KOPT-K1 (cell line): ENCODE measurements around the gene NSUN5.
"Not testable (repeated sequence)": the region's sequence is repeated elsewhere in the genome, so short reads cannot be mapped to it uniquely, and the experiment has no call there.

Experiments used
- H3K27ac ChIP-seq: fragments of 200-600 bp; sonication (generic); 2 replicates; pipeline ENCODE4 v1.5.1; 2016; ENCODE audit warnings: antibody characterized with exemption, mild to moderate bottlenecking, low read depth, low read length; ENCODE audit not compliant: poor library complexity, severe bottlenecking
- H3K36me3 ChIP-seq: fragments of 200-600 bp; sonication (generic); 2 replicates; pipeline ENCODE4 v1.5.1; 2017; ENCODE audit warnings: antibody characterized with exemption, mild to moderate bottlenecking, low read length, moderate library complexity; ENCODE audit not compliant: insufficient read depth
- H3K9me3 ChIP-seq: fragments of 200-600 bp; sonication (generic); 2 replicates; pipeline ENCODE4 v1.5.1; 2017; ENCODE audit warnings: antibody characterized with exemption, low read length, mild to moderate bottlenecking; ENCODE audit not compliant: insufficient read depth, poor library complexity, severe bottlenecking

The NSUN5 gene

DNA sequence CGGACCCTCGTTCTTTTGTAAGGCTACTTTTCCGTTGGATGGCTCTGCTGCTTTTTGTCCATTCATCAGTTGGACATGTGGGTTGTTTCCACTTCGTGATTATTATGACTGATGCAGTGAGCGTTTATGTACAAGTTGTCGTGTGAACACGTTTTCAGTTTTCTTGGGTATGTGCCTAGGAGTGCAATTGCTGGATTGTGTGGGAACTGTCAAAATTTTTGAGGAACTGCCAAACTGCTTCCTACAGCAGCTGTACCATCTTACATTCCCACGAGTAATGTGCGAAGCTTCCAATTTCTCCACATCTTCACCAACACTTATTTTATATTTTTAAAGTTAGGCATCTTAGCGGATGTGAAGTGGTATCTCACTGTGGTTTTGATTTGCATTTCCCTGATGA lies 29.7 kb upstream of the NSUN5 start:
- no peak overlapping the region for H3K27ac ChIP-seq
- H3K36me3 ChIP-seq = no peaks in the 10 kb centered on the region
- H3K9me3 ChIP-seq = no peaks in the 10 kb centered on the region

DNA sequence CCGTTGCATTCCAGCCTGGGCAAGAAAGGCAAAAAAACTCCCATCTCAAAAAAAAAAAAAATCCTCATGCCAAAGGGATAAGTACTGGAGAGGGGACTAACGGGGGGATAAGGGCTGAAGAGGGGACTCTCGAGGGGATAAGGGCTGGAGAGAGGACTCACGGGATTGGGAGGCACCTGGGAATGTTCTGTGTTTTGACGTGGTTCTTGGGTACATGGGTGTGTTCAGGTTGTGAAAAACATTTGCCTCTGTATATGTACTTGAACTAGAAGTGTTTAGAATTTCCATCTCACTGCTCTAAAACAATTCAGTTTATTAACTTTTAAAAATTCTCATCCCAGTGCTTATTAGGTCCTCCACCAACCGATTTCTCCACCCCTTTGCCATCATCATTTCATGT lies 23.8 kb upstream of the NSUN5 start:
- Histone ChIP-seq H3K36me3 (no peaks in the 10 kb centered on the region), H3K27ac (no peak overlapping the region), H3K9me3 (no peaks in the 10 kb centered on the region)

DNA sequence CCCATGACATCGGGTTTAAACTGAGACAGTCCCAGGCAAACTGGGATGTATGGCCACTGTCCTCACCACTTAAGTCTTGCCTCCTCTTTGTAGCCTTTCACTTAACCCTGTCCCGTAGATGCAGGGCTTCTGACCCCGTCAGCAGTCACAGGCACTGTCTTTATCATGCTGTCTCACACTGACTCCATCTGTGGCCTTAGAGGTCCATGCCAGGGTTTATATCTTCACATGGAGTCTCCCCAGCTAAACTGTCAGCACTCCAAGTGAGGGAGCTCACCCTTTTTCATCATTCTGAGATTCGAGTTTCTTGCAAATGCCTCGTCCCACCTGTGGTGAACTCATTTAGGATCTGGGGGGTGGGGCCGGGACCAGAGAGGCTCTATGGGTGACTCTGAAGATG lies 22.1 kb upstream of the NSUN5 start:
- H3K27ac ChIP-seq = no peak overlapping the region
- H3K9me3 ChIP-seq = no peaks in the 10 kb centered on the region
- no peaks in the 10 kb centered on the region for H3K36me3 ChIP-seq

DNA sequence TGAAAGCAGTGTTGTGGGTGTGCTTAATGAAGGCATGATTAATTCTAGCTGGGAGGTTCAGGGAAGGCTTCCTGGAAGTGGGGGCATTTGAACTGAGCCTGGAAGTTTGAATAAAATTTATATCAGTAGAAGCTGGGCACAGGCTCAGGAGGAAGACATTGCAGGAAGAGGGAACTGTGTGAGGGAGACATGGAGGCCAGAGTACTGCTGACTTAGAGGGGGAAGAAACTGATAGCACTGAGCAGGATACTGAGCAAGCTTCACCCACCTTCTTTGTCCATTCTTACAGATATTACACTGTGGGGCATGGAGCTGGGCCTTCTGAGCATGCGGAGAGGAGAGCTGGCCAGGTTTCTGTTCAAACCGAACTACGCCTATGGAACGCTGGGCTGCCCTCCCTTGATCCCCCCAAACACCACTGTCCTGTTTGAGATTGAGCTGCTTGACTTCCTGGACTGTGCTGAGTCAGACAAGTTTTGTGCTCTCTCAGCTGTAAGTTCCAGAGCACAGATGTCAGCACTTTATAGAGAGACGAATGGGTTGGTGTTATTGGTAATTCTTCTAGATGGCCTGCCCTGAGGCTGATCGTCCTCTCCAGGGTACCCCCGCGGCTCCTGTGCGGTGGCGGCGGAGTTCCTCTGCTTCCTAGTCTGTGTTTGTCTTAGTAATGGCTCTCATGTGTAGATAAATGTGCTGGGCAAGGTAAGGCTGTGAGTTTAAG lies 21.4 kb upstream of the NSUN5 start:
- H3K36me3 ChIP-seq = no peaks in the 10 kb centered on the region
- H3K27ac ChIP-seq = no peak overlapping the region
- no peaks in the 10 kb centered on the region for H3K9me3 ChIP-seq

DNA sequence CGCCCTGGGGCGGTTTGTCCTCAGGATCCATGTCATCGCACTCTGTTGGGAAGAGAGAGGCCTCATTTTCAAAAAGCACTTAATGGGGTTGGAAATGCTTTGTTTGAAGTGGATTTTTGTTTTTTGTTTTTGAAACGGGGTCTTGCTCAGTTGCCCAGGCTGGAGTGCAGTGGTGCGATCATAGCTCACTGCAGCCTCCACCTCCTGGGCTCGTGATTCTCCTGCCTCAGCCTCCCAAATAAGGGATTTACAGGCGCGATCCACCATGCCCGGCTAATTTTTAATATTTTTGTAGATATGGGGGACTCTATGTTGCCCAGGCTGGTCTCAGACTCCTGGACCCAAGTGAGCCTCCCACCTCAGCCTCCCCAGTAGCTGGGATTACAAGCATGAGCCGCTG lies 20.1 kb upstream of the NSUN5 start:
- no peaks in the 10 kb centered on the region for H3K36me3 ChIP-seq
- no peak overlapping the region for H3K27ac ChIP-seq

DNA sequence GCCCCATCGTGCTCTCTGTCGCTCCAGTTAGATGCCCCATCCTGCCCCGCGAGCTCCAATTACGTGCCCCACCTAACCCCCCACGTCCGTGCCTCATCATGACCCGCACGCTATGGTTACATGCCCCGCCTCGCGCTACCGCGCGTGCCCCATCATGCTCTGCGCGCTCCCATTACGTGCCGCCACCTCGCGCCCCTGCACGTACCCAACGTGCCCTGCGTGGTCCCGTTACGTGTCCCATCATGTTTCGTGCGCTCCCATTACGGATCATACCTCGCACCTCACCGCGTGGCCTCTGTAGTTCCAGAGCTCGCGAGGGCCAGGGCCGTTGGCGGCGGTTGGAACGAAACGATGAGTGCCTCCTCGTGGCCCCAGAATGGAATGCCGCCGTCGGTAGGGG lies 19.3 kb upstream of the NSUN5 start, which contains the start of the genes FKBP6 and TRIM50:
Gene FKBP6, plus strand, starts transcription at position 240 of the 400 bp plus-strand sequence. CDS start 268 bp downstream, outside the sequence.
Gene TRIM50, minus strand, starts transcription at position 161 of the 400 bp plus-strand sequence. CDS start 3,295 bp downstream, outside the sequence.
- H3K27ac ChIP-seq, H3K9me3 ChIP-seq, H3K36me3 ChIP-seq: not testable (repeated sequence)

More for the DNA sequence above, 20.1 kb upstream of the NSUN5 start:
- H3K9me3 ChIP-seq = no peaks in the 10 kb centered on the region

DNA sequence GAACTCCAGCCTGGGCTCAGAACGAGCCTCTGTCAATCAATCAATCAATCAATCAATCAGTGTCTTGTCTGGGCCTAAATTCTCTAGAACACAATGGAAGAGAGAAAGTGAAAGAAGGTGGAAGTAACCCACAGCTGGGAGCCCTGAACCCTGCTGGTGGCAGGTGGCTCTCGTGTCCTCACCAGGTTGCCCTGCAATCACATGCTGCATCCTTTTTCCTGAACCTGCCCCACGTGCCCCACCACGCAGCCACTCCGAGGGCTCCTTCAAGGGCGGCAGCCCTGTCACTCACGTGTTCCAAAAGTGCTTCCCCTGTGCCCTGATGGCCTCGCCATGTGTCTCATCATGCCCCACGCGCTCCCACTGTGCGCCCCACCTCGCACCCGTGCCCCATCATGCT lies 18.8 kb upstream of the NSUN5 start:
- H3K27ac ChIP-seq, H3K36me3 ChIP-seq, H3K9me3 ChIP-seq: not testable (repeated sequence)

DNA sequence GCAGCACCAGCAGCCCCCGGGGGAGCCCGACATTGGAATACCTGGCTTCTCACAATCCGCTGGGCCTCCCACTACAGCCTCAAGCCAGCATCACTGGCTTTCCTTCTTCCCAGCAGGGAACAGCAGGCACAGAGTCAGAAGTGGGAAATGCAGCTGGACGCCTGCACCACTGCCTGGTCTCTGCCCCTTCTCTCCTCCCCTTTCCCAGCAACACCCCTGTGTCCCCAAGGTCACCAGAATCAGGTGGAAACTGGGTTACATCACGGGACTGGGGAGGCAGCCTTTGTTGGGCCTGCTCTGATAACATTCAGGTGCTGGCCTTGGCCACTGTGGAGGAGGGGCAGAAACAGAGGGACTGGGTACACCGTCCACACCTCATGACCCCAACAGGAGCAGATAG lies 16.8 kb upstream of the NSUN5 start:
- not testable (repeated sequence) for H3K27ac ChIP-seq, H3K9me3 ChIP-seq, H3K36me3 ChIP-seq

DNA sequence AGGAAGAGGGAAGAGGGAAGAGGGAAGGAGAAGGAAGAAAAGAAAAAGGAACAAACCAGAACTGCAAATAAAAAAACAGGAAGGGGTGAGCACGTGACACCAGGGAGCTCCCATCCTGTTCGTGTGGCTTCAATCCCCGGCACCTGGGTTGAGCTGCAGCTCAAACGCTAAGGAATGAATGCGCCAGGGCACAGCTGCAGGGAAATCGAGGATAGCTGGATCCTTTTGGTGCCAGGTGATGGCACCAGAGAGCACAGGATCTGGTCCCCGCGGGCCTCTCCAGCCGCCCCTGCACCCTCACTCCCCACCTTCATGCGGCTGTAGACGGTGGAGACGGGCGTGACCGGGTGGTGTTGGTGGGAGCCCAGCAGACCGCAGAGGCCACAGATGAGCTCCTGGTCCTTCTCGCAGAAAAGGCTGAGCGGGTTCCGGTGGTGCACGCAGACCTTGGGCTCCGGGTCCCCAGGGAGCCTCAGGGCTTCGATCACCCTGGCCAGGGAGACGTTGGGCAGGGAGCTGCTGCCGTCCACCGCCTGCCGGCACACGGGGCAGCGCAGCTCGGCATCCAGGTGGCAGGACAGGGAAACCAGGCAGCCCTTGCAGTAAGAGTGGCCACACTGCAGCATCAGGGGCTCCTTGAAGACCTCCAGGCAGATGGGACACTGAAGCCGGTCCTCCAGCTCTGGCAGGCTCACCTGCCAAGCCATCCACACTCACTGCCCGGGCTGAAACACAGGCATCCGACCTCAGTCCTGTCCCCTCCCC lies 15.6 kb upstream of the NSUN5 start:
- not testable (repeated sequence) for H3K9me3 ChIP-seq, H3K27ac ChIP-seq, H3K36me3 ChIP-seq

DNA sequence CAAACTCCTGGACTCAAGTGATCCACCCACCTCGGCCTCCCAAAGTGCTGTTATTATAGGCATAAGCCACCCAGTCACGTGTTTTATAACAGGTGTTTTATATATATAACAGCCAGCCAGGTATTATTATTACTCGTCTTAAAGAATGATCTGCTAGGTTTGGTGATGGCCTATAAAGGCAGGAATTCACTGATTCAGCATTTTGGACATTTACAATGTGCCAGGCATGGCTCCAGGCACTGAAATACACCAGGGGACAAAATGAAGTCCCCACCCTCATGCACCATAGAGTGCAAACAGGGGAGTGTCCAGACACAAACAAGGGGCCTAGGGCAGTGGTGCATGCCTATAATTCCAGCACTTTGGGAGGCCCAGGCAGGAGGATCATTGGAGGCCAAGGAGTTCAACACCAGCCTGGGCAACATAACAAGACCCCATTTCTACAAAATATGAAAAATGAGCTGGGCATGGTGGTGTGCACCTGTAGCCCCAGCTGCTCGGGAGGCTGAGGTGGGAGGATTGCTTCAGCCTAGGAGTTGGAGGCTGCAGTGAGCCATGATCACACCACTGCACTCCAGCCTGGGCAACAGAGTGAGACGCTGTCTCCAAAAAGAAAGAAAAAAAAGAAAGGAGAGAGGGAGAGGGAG lies 14.9 kb upstream of the NSUN5 start:
- not testable (repeated sequence) for H3K36me3 ChIP-seq, H3K9me3 ChIP-seq, H3K27ac ChIP-seq

DNA sequence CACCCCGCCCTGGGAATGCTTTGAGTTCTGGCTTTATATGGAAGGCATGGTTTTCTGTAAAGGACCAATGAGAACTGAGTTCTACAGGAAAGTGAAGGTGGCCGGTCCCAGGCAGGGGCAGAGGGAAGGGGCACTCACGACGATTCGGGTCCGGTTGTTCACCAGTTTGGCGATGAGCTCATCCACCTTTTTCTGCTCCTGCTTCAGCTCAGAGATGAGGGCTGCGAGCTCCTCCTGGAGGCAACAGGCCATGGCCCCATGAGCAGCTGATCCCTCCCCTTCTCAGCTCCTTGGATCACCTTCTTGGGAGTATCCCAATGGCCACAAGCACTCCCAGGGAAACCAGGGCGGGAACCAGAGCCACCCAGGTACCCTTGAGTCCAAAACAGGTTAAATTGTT lies 11.4 kb upstream of the NSUN5 start:
- not testable (repeated sequence) for H3K27ac ChIP-seq, H3K36me3 ChIP-seq, H3K9me3 ChIP-seq

DNA sequence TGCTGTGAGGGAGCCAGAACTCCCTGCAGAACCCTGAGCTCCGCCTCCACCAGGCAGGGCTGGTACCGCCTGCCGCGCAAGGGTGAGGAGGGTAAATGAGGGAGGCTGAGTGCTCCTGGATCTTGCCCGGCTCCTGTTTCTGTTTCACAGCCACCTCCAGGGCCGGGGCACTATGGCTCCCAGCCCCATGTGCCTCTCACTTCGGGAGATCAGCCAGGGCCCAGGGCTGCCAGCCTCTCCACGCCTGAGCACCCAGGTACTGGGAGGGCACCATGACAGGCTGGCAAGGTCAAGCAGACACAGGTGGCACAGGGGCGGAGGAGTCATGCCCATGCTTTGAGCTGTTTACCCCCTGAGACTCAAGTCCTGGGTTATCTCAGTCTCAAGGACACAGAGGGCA lies 10.9 kb upstream of the NSUN5 start:
- not testable (repeated sequence) for H3K36me3 ChIP-seq, H3K9me3 ChIP-seq, H3K27ac ChIP-seq

DNA sequence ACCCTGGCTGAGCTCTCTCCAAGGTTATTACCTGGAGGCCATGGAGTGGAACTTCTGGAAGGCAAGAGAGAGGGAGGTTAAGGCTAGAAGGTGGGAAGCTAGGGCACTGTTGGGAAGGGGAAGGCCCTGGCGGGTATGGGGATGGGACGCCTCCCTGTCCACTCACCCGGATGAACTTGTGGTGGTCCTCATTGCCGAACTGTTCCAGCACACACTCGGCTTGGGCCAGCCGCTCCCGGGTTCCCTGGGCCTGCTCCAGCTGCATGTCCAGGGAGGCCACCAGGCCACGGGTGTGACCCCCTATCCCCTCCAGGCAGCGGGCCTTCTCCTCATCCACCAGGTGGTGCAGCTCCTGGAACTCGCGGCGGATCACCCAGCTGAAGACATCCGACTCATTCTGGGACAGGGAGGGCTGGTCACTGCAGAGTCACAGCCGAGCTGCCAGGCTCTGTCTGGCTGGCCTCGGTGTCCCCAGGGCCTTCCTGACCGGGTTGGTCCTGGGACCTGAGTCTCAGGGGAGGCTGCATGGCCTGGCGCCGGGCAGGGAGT lies 10.1 kb upstream of the NSUN5 start:
- H3K36me3 ChIP-seq, H3K9me3 ChIP-seq, H3K27ac ChIP-seq: not testable (repeated sequence)

DNA sequence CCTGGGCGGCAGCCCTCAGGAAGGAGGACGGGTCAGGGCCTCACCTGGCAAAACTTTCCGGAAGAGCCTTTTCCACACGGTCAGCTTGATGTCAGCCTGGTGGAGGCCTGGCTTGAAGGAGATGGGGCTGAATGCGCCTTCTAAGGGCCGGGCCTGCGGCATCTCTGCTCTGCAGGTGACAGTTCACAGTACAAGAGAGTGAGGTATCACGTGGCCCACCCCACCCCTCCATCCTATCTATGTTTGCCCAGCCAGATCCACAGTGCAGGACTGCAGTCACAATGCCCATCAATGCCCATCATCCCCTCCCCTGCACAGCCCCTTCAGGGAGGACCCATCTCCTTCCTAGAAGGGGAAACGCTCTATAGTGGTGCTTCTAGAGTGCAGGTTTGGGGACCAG lies 7.9 kb upstream of the NSUN5 start:
- H3K9me3 ChIP-seq = no peaks in the 10 kb centered on the region
- H3K27ac ChIP-seq = no peak overlapping the region
- H3K36me3 ChIP-seq = no peaks in the 10 kb centered on the region

DNA sequence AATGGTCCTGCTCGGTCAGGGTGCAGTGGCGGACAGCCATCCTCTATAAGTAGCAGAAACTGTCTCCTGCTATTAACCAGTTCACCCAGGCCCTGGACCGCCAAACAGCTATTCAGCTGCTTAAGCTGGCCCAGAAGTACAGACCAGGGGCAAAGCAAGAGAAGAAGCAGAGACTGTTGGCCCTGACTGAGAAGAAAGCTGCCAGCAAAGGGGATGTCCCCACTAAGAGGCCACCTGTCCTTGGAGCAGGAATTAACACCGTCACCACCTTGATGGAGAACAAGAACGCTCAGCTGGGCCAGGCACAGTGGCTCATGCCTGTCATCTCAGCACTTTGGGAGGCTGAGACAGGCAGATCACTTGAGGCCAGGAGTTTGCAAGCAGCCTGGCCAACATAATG lies 5.6 kb upstream of the NSUN5 start:
- H3K36me3 ChIP-seq = no peaks in the 10 kb centered on the region
- no peak overlapping the region for H3K27ac ChIP-seq
- no peaks in the 10 kb centered on the region for H3K9me3 ChIP-seq
